HG03378 (cell line): Measurements from ENCODE around the gene BTBD9.

Experiments used
- ATAC-seq: cut with Tn5 transposase; IDR thresholded peaks from one replicate; pipeline ENCODE4 v1.9.1; 2021; ENCODE audit warnings: mild to moderate bottlenecking, moderate library complexity; ENCODE audit not compliant: unreplicated experiment

Gene BTBD9

DNA sequence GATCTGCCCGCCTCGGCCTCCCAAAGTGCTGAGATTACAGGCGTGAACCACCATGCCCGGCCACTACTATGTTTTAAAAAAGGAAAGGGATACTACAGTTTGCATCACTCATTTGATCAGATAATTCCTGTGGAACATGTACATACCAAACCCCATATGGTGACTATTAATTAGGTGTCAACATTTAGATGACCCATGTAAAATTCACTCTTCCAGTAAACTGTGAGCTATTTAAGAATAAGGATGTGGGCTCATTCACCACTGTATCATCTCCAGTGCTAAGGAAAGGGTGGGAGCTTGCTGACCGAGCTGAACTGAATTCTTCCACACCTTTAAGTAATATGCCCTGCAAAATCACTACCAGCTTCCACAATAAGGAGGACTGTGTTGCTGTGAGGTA, 127.5 kb downstream of the BTBD9 start:
- no peak for ATAC-seq

DNA sequence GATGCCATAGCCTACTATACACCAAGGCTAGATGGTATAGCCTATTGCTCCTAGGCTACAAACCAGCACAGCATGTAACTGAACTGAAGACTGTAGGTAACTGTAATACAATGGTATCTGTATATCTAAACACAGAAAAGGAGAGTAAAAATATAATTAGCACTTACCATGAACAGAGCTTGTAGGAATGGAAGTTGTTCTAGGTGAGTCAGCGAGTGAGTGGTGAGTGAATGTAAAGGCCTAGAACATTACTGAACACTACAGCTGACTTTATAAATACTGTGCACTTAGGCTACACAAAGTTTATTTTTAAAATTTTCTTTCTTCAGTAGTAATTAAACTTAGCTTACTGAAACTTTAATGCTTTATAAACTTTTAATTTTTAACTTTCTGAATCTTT, 129.5 kb downstream of the BTBD9 start:
- no peak for ATAC-seq

DNA sequence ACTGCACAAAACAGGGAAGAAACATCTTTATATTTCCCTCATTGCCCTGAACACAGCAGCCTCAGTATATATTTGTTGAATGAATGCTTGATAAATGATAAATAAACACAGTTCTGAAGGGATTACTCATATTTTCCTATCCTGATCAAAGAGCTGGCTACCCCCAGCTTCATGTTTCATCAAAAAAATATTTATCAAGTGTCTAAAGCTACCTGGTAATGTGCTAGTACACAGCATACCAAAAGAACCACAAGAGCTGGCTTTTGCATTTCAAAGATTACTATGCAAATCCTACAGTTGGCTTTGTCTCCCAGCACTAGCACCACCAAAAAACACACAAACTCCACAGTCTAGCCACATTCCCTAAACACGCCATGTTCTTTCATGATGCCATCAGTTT, 130.0 kb downstream of the BTBD9 start:
- ATAC-seq = no peak

DNA sequence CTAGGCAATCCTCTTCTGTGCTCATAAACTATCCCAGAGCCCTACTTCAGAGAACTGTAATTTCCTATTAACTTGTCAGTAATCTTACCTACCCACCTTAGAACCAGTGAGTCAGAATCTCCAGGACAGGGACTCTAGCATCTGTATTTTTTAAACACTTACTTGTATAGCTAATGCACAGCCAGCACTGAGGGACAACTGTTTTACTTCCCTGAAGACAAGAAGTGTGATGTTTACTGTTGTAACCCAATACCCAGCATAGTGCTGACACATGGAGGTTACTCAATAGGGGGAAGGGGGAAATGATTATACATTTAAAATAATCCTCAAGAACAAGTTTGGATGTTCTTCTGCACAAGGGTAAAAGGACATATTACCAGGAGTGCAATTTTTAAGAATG, 130.8 kb downstream of the BTBD9 start:
- ATAC-seq = no peak

DNA sequence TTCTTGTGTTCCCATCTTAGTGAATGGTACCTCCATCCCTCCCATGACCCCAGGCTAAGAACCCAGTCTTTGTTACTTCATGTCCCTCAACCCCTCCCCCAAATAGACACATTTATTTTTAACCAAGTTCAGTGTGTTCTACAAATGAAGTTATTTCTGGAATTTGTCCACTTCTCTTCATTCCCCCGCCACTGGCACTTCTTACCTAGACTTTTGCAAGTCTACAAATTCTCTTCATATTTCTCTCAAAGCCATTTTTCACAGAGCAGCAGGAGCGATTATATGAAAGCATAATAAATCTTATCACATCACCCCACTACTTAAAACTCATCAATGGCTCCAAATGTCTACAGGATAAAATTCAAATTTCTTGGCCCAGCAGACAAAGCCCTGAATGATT, 131.4 kb downstream of the BTBD9 start:
- no peak for ATAC-seq

DNA sequence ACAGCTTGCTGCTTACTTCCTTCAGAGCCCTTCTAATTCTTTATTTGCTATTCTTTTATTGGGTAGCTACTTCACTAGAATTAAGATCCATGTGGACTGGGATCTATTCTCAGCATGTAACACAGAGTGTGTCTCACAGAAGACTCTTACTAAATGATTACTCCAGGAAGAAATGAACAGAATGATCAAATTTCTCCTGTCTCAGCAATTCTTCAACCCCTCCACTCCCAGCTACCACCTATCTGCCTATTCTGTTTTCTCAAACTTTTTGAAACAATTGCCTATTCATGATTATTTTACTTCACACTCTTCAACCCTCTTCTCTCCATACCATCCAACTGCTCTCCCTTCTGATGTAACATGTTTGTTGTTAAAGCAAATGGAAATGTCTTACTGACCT, 132.6 kb downstream of the BTBD9 start:
- ATAC-seq = no peak

DNA sequence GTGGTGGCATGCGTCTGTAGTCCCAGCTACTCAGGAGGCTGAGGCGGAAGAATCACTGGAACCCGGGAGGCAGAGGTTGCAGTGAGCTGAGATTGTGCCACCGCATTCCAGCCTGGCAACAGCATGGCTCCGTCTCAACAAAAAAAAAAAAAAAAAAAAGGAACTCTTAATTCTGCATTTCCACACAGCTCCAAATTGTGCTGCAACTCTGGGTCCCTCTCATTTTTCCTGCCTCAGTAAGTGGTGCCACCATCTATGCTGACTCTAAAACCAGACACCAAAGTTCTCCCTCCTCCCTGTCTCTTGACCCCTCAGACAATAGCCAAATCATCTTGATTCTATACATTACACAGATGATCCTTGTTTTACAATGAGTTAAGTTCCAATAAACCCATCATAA, 133.9 kb downstream of the BTBD9 start:
- ATAC-seq = no peak

DNA sequence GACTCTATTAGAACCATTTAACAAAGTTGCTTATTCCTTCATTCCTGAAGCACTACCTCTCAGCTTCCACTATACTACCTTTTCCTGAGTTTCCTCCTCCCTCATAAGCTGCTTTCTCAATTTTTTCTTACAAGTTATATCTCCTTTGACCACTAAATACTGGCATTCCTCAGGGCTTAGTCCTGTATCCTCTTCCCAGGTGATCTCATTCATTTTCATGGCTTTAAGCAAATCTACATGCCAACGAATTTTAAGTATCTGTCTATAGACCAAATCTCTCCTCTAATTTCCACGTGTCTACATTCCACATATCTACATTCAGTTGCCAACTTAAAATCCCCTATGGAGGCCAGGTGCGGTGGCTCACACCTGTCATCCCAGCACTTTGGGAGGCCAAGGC, 134.7 kb downstream of the BTBD9 start:
- ATAC-seq = no peak

DNA sequence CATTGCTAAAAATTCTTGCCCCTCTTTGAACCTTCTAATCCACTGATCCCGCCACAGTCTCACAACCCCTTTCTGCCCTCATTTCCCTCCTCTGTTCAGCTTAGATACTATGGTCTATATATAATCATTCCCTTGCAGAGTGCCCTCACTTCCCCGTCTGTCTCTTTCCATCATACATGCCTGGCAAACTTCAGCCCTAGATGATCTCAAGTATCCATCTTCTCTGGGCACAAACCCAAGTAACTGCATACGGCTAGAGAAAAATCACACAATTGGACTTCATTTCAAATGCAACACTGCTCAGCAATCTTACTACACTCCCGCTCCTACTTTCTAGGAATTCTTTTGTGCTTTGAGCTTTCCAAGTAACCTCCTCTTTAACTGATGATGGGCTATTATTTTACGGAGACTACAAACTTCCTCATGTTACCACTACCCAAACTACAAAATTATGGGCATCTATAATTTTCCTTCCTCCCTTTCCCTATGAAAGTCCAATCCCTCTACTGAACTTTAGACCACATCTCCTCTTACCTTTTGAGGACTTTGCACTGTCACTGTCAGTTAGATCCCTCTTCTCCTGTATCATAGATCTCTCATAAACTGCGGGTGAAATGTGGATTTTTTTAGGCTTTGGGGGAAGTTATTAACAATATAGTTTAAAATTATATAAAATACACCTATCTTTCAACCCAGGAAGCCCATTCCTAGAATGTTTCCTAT, 135.6 kb downstream of the BTBD9 start:
- ATAC-seq = no peak

DNA sequence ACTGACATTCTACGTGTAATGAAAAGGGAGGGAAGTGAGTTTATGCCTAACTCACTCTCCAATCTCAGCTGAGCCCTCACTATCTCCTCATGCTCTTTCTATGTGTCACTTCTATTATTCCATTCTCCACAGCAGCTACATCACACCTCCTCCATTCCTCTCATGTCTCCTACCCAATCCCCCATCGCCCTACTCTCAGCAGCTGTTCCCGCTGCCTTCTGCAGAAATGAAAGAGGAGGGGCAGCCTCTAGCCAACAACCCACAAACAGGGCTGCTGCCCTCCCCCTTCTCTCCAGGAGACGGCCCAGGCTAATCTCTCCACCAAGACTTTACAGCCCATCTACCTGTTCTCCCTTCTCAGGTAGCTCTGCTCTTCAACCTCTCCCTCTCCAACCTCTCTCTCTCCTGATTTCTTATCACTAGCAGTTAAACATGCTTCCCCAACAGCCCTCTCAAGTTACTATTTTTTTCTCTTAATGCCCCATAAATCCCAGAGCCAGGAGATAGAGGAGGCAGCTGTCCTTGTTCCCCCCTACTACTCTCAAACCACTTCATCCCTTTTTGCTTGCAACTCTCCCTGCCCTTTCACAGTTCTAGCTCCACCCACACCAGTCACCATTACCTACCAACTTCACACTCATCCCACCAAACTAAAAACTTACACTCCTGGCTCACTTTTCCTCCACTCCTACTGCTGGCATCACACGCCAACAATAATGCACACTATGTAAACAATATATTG, 136.5 kb downstream of the BTBD9 start:
- no peak for ATAC-seq

DNA sequence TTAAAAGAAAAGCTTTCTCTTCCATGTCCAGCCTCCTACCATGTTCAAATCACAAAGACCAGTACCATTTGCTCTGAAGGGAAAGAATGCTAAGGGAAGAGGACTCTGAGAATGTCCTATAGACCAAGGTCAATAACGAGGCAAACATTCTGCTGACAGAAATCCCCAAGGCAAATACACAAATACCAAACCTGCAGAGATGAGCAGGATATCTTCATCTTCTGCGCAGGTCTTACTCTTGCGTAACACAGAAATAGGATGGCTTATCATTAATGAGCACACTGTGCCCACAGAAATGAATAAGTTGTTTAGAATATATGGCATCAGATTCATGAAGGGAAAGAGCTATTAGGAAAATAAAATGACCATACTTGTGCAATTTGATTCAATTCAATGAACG, 137.3 kb downstream of the BTBD9 start:
- no peak for ATAC-seq

DNA sequence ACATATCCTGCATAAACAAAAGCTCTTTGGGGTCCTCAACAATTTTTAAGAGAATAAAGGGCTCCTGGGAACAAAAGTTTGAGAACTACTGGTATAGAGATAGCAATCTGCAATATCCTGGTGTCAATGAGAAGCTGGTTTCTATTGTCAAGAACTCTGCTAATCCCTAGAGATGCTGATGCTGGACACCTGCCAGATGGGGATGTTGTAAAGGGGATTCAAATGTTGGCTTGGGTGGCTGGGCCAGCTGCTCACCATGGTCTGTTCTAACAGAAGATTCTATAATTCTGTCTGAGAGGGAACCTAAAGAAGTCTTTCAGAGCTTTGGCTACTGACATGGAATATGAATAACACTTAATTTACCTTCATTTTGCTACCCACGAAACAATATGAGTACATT, 137.8 kb downstream of the BTBD9 start:
- no peak for ATAC-seq

DNA sequence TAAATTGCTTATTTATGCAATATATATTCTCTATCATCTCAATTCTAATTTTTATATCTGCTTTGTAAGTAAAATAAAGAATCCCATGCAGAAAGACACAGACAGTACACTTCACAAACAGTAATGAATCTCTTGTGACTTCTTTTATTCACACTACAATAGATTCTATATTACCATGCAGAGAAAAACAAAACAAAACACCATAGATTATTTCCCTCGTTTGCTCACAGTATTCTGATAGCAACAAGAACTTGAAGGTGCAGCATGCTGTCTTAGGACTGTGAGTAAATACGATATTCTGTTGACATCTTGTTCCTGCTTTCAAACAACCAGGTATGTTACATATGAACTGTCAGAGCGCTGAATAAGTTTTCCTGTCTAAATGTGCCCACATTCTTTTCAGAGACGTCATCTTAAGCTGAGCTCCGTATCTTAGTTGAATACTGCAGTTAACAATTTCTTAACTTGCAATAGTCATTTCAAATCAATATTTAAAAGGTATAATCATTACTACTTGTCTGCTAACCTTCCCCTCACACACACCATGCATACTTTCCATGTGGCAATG, 140.1 kb downstream of the BTBD9 start:
- no peak for ATAC-seq

DNA sequence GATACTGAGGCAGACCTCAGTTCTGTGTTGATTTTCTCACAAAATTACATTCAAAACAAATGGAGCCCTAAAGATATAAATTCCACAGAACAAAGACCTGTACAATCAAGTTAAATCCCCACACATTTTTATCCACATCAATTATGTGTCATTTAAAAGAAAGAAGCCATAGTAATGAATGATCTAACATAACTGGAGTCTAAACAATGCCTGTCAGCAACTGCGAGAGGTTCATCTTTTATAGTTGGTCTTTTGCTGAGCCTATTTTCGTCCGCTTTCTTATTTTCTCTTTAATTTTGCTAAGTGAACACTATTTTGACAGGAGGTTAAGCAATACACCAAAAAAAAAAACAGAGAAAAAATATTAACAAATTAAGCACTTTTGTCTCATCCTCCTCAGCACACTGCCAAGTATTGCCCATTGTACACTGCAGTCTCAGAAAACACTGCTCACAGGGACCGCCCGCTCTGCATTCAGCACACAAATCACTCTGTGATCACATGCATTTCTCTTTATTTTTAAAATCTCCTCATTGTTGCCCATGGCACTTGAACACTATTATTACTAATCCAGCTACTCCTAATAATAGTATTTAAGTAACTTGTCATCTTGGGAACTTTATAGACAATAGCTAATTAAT, 140.8 kb downstream of the BTBD9 start:
- ATAC-seq = no peak

DNA sequence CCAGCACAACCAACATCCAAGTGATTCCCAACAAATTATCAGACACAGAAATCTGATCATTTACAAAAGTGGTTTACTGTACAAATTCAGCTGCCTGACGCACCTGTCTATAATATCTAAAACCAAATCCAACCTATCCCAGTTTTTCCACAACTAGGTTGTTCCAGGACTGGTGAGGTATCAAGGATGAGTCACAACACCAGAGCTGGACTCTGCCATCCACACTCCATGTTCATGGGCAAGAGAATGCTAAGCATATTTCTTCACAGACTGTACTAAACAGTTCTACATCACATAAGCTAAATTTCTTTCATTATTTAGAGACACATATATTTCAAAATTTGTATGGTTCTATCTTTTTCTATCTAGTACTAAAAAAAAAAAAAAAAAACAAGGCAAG, 141.6 kb downstream of the BTBD9 start:
- ATAC-seq = no peak

DNA sequence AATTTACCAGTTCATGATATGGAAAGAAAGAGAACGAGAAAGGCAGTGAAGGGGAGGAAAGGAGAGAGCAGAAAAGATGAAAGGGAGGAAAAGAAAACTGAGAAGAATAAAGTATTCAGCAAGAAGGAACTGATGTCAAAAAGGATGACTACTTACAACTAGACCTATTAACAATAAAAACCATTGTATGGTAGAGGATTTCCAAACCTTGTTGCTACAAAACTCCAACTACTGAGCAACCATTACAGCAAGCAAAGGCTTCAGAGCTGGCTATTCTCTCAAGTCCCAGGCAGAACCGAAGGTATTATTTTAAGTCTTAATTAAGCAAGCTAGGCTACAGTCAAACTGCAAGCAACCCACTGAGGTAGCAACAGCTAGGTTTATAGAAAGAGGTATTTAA, 142.2 kb downstream of the BTBD9 start:
- ATAC-seq = no peak

DNA sequence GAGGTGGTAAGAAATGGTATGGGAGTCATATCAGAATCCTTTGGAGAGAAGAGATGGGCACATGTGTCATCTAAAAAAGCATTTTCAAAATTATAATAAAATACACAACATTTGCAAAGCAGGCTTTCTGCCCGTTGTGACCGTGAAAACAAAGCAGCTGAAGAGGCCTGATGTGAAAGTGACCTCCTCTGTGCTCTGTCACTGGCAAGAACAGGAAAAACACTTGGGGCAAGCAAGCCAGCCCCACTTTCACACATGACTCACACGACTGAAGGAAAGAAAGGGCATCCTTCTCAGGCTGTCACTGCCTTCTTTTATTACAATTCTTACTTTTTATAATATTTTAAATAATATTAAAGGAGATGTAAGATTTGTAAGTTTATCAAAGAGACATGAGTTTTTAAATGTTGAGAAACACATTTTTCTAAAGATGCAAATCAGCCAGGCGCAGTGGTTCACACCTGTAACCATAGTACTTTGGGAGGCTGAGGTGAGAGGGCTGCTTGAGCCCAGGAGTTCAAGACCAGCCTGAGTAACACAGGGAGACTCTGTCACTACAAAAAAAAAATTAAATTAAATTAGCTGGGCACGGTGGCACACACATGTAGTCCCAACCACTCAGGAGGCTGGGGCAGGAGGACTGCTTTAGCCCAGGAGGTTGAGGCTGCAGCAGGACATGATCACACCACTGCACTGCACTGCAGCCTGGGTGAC, 143.7 kb downstream of the BTBD9 start:
- ATAC-seq = no peak

DNA sequence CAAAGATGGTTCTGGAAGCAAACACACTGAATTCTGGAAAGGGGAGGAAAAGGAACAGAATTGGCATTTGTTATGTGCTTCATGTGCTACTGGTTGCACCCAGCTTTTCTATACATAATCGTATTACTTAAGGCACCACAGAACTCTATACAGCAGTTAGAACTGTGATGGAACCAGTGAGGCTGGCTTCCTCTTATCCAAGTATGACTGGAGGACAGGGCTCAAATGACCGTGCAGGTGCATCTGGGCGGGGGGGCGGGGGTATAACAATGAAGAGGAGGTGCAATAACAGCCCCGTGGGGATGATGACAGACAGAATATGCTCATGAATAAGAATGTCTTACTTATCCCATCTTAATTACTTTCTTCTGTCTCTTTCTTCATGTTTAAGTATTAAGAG, 144.2 kb downstream of the BTBD9 start:
- ATAC-seq = no peak

DNA sequence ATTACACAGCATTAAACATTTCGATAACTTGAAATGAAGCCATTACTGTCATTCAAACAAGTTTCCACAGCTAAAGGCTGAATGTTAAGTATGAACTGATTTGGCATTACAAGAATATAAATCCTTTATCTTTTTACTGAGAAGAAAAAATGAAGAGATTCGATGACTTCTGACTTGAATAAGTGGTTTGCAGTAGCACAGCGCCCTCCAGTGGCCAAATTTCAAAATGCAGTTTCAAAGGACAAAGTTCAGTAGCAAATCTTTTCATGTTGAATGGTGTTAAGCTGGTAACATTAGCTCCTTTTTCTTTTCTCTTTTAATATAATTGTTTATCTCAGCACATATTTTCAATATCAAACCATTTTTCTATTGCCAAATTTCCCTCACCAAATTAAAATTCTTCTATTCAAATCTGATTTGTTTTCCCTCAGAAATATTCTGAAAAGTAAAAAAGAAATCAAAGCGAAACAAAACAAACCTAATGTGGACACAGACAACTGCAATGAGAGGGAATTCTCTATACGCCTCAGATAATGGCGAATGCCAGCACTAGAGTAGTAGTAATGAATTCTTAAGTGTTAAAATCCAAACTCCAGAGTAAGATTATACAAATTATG, 145.7 kb downstream of the BTBD9 start:
- ATAC-seq = no peak

DNA sequence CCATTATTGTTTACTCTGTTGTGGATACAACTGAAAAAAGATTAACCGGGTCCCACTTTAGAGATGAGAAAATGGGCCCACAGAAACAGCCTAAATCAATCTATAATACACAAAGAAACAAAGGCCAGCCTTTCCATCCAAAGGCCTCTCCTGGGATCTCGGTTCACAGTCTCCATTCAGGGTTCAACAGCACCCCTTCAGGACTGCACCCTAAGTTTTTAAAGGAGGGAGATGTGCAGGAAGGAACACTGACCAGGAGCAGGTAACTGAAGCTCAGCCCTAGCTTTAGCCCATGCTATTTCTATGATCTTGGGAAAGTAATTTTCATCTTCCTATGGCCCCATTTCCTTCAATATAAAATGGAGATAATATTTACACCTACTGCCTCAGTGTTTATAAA, 147.7 kb downstream of the BTBD9 start:
- ATAC-seq = no peak

DNA sequence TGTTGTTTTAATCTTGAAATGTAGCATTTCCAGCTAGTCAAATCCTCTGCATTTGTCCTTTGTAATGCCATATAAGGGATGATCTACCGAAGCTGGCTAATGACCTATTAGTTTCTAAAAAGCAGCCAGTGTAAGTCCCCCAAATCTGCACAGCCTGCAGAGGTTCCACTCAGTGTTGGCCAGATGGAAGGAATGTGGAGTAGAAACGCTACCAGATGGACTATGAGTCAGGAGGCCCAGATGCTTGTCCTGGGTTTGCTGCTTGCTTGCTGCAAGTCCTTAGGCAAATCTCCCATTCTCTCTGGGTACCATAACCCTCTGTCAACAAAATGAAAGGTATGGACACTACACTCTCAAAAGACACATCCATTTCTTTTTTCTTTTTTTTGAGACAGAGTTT, 149.8 kb downstream of the BTBD9 start:
- ATAC-seq = no peak
